ENCODE data around the gene DNAJC5.
"Not testable (repeated sequence)": the region's sequence is repeated elsewhere in the genome, so short reads cannot be mapped to it uniquely, and the experiment has no call there.

Gene DNAJC5

DNA sequence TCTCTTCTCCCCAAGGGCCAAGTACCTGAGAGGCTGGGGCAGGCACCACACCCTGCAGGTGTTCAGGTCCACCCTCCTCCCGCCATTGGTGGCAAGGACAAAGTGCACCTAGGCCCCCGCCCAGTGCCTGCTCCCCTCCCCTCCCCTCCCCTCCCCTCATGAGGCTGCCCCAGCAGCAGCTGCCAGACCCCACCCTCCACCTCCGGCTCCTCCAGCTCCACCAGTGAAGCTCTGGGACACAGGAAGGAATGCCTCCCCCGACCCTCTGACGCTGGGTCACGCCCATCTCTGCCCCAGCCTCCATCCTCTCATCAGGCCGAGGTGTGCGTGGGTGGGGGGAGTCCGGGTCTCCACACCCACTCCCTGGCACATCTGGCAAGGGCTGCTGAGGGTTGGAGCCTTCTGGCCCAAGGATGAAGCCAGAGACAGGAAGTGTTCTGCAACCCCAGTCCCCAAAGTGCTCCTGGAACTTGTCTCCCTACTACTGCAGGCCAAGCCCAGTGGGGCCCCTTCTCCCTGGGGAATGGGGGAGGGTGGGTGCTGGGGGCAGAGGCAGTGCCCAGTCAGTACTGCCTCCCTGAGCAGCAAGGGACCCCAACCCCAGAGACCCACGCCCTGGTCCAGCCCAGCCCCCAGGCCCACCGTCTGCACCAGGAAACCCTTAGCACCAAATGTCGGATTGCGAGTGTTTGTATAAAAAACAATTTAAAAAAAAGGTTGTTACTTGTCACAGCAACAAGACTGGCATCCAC is 62.9 kb downstream of the DNAJC5 start:
- peak; percentile 87 for DNase-seq

DNA sequence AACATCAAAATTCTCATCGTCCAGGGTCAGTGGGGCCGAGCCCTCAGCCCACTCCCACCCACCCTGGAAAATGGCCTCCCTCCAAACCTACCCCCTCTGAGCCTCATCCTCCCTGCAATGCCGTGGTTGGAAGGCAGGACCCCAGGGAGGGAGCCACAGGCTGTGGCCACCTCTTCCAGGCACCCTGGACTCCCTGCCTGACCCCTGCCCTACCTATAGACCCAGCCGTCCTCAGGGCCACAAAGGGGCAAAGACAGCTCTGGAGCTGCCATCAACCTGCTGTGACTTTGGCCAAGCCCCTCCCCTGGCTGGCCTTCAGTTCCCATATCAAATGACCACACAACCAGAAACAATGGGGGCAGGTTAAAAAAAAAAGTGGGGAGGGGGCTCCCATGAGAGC is 63.5 kb downstream of the DNAJC5 start:
- DNase-seq = no peak

DNA sequence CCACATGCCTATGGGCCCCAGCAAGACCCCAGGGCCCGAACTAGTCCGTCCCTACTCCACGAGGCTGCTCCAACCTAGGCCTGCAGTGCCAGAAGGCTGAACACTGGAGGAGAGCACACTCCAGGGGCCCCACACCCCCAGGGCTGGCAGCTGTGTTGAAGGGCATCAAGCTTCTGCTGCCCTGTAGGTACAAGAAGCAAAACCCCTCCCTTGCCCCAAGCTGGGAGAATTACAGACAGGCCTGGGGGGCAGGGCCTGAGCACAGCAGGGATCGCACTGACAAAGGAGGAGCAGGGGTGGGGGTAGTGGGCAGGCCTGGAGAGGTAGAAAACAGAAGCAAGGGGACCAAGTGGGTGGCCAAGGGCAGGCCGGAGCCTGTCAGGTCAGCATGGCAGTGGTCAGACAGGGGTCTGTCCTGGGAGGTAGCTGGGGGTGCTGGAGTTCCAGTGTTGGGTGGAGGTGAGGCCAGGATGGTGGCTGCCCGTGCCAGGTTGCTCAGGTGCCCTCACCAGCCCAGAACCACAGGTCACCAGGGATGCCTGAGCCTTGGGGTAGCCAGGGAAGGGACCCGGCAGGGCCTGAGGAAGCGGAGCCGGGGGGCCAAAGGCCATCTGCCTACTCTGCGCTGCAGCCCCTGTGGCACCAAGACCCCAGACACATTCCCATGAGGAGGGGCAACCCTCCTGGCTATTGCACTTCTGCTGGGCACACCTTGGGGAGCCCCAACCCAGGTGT is 64.2 kb downstream of the DNAJC5 start:
- DNase-seq = no peak

DNA sequence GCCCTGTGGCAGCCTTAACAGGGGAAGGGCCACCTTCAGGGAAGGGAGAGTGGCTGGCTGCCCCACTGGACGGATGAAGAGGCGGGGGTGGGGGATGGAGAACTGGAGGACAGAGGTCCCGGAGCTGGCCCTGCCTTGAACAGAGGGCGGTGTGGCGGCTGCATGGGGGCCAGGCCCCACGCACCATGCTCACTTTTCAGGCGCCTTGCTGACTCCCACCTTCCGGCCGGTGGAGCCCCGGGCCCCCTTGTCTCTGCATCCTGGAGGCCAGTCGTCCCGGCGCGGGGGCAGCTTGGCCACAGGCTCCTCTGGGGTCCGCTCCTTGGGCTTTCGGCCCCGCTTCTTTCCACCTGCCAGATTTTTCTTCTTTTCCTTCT is 64.8 kb downstream of the DNAJC5 start:
- no peak for DNase-seq

DNA sequence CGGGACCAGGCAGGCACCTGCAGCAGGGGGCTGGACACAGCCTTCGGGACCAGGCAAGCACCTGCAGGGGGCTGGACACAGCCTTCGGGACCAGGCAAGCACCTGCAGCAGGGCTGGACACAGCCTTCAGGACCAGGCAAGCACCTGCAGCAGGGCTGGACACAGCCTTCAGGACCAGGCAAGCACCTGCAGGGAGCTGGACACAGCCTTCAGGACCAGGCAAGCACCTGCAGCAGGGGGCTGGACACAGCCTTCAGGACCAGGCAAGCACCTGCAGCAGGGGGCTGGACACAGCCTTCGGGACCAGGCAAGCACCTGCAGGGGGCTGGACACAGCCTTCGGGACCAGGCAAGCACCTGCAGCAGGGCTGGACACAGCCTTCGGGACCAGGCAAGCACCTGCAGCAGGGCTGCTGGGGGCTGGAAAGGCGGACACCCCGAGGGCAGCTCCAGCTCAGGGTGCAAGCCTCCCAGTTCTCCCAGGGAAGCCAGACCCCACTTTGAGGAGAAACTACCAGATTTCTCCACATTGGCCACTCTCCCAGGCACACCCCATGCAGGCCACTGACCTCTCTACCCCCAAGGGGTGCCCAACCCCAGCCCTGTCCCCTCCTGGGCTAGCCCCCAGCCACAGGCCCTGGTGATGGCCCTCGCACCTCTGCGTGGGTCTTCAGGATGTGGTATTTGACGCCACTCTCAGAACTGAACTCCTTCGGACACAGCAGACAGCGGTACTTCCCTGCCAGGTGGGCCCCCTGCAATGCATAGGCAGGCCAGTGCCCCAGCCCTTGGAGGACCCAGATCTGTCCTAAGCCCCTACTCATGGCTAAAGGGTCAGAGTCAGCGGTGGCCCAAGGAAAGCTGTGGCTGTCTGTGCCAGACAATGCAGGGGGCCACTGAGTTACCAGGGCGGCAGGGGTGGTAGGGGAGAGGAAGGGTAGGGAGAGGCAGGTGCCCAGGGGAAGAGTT is 66.0 kb downstream of the DNAJC5 start:
- not testable (repeated sequence) for DNase-seq

DNA sequence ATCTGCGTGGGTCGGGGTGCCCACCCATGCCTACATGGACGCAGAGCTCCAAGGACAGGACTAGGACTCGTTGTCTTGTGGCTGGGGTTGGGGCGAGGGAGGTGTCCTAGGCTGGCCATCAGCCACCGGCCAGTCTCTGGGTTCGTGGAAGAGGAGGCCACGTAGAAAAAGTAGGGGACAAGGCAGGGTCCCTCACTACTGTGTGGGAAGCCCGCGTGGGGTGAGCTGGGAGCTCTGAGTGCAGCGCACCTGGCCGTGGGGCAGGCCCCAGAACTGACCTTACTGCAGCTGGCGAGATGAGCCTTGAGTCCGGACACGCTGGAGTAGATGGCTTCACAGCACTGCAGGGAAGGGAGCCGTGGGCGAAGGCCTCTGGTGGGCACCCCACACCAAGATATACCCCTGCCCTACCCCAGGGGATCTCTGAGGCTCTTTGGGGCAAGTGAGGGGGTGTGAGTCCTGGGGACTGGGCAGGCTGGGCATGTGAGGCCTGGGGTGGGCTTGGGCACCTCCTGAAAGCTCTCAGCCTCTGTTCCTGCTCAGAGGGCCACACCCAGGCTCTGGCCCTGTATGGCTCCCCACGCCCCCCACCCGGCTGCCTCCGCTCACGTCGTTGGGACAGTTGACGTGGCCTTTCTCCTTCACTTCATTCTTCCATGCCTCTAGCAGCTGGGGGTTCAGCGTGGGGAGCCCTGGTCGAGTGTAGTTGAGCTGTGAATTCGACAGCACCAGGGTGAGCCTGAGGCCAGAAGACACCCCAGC is 66.9 kb downstream of the DNAJC5 start:
- no peak for DNase-seq

DNA sequence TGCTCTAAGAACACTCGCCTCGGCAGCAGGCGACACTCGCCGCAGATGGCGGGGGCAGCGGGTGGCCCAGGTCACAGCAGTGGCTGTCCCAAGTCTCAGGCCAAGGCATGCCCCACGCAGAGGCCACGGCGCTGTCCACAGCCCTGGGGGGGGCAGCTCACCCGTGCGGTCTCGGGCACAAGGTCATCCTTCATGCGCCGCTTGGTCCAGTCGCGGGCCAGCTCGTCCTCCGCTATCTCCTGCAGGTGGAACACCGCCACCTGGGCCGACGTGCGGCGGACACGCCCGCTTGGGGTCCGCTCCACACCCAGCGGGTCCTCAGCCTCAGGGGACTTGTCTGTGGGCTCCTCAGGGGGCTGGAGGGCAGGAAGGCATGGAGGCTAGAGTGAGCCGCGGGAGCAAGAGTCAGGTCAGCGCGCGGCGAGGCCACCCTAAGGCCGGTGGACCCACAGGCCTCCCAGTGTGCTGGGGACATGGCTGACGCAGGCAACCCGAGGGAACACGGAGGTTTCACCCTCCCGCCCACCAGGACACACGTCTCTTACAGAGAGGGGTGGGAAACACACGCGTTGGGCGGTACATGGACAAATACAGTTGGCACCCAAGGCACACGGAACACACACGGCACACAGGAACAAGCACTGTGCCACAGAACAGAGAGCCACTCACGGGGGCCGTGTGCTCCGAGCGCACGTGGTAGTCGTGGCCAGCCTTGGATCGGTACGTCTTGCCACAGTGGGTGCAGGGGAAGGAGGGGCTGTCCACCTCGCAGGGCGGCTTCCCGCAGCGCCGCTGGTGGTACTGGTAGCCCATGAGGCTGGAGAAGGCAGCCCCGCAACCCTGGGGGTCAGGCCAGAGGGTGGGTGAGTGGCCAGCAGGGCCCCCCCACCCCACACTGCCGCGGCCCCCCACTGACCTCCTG is 67.8 kb downstream of the DNAJC5 start:
- DNase-seq = no peak

DNA sequence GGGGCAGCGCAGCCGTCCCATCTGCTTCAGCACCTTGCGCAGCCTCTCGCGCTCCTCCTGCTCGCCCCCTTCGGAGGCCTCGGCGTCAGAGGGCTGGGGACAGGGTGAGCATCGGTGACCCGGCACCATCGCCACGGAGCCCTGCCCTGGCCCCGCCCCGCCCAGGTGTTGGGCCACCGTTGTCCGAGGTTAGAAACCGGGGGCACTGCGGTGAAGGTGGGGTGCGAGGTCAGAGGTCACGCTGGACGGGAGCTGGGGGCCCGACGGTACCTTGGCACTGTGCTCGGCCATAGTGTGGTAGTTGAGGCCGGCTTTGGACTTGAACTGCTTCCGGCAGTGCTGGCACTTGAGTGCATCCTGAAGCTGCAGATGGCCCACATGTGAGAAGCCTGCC is 68.4 kb downstream of the DNAJC5 start:
- no peak for DNase-seq

DNA sequence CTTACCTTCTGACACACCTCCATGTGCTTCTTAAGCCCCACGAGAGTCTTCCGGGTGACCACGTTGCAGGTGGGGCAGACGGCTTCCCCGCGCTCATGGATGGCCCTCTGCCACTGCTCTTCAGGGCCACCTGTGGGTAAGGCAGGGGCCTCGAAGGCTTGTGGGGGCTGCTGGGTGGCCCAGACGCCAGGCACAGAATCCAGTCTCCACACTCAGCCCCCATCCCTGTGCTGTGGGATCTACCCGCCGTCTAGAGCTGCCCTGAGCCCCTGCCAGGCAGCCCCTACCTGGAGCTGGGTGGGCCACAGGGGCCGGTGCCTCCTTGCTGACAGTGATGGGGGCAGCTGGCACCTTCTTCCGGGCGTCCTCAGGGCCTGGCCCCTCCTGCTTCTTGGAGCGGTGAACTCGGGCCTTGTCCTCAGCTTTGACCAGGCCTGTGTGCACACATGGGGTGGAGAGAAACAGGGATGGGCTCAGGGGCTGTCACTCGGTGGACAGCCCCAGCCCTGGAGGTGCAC is 68.9 kb downstream of the DNAJC5 start:
- DNase-seq = no peak

DNA sequence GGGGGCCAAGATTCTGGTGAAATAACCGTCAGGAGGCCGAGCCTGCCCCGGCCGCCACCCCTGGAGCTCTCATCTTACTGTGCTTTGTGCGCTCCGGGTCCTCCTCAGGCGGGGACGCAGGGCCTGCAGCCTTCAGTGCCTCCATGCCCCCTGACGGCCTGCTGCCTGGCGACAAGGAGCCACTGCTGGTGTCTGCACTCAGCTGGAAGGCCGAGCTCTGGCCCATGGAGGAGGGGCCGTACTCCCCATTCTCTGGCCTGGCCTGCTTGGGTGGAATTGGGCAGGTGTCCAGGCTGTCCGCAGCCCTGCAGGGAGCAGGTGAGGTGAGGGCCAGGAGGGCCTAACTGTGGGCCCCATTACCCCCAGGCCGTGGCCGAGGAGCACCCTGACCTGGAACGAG is 69.5 kb downstream of the DNAJC5 start:
- DNase-seq = no peak

DNA sequence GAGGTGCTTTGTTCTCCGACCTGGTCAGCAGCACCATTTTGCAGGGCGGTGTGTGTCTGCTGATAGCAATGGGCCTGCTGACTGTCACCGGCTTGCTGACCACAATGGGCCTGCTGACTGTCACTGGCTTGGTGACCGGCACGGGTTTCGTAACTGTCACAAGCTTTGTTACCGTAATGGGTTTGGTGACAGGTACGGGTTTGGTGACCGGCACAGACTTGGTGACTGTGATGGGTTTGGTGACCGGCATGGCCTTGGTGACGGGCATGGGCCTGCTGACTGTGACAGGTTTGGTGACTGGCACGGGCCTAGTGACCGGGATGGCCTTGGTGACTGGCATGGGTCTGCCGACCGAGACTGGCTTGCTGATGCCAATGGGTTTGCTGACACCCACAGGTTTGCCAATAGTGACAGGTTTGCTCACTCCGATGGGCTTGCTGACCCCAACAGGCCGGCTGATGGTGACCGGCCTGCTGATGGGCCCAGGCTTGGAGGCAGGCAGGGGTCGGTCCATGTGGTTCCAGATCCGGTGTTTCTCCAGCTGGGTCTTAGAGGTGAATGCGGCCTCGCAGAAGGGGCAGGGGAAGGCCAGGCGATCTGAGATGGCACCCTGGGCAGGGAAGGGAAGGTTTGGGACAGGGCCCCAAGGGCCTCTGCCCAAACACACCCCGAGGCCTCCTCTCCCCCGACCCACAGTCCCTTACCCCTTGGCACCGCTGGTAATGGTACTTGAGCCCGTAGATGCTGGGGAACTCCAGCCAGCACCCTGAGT is 71.4 kb downstream of the DNAJC5 start:
- DNase-seq = no peak

DNA sequence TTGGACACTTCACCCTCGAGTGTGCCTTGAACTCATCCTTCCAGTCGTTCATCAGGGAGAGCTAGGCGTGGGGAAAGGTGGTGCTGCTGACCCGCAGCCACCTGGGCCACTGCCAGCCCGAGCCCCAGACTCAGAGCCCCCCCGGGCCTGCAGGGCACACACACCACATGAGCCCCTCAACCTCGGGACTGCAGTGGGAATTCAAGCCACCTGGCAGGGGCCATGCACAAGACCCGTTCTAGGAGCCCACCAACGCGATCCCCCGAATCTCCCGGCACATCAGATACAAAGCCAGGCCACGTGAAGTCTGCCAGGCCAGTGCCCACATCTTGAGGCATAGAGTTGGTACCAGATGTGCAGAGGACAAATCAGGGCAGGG is 72.0 kb downstream of the DNAJC5 start:
- DNase-seq = no peak

DNA sequence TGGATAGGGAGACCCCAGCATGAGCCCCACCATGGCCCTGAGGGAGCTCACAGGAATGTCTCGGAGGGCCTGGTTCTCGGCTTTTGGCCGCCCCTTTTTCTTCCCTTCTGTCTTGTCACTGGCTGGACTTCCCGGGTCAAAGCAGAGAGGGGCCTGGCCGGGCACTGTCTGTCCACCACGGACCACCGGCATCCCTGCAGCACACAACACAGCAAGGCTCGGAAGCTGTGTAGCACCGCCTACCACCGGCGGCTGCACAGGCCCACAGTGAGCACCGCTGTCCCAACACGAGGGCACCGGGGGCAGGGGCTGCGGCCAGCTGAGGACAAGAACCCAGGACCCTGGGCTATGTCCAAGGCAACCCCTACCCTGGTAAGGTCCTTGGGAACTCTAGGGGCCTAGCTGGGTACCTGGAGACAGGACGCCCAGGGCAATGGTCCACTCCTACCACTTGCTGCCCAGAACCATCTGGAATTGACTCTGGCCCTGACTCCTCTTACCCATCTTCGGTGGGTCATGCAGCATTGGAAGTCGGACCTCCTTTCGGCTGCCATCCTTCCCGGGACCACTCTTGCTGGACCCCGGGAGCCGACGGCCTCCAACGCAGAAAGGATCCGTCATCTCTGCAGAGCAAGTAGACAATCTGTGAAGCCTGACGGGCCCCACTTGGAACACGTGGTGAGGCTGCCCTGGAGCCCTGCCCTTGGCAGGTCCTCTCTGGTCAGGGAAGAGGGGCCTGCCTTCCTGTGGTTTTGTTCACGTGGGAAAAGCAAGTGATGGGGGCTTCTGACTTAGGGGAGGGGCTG is 72.6 kb downstream of the DNAJC5 start:
- DNase-seq = no peak

DNA sequence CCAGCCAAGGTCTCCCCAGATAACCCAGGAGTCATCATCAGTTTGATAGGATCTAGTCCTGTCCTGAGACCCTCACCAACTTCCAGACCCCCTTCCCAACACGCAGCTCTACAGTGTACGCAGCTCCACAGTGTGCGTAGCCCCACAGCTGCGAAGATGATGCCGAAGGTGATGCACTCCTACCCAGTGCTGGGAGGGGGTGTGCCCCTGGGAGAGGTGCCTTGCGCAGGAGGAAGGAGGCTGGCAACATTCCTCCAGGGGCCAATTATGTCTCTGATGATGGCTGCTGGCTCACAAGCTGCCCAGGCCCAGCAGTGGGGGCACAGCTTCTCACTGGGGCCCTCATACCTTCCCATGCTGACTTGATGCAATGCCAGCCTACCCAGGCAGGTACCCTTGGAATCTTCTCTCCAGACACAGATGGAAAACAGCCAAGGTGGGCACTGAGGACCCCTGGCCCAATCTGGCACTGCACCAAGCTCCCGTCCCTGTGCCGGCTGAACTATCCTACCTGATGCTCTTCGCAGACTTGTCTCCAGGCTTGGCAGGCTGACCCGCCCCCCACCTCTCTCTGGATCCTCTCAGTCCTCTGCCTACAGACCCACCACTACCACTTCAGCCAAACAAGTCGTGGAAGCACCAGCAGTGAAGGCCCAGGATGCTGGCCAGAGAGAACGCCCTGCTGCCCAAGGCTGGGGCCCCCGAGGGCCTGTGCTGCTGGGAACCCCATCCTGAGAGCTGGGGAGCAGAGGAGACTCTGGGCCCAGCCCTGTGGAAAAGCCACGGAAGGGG is 73.4 kb downstream of the DNAJC5 start:
- DNase-seq = no peak

DNA sequence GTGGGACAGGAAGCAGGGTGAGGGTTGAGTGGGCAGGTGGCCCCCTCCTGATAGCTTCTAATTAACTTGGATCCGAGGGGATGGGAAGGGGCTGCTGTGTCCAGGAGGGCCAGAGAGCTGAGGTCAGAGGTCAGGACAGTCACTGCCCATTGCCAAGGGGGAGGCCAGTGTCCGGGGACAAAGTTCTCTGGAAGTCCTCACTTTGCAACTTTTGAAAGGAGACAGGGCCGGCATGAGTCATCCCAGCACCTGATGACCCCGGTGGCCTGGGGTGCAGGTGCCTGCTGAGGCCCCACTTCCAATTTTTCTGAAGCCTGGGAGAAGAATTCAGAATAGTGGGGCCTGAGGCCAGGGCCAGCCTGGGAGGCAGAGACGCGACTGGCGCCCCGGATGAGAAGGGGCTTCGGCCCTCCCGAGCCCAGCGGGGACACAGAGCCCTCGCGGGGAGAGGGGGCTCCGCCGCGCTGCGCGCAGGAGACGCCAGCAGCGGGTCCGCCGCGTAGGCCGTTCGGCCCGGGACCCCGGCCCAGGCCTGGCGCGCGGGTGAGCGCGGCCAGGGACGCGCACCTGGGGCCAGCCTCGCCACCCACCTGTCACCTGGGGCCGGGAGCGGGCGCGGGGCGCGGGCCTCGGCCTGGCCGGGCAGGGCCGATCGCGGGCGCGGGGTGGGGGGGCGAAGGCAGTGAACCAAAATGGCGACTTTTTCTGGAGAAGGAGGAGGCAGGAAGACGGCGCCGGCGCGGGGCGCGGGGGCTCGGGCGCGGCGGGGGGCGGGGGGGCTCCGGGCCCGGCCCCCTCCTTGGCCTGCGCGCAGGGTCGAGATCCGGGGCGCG is 74.2 kb downstream of the DNAJC5 start:
- DNase-seq = peak; percentile 53

DNA sequence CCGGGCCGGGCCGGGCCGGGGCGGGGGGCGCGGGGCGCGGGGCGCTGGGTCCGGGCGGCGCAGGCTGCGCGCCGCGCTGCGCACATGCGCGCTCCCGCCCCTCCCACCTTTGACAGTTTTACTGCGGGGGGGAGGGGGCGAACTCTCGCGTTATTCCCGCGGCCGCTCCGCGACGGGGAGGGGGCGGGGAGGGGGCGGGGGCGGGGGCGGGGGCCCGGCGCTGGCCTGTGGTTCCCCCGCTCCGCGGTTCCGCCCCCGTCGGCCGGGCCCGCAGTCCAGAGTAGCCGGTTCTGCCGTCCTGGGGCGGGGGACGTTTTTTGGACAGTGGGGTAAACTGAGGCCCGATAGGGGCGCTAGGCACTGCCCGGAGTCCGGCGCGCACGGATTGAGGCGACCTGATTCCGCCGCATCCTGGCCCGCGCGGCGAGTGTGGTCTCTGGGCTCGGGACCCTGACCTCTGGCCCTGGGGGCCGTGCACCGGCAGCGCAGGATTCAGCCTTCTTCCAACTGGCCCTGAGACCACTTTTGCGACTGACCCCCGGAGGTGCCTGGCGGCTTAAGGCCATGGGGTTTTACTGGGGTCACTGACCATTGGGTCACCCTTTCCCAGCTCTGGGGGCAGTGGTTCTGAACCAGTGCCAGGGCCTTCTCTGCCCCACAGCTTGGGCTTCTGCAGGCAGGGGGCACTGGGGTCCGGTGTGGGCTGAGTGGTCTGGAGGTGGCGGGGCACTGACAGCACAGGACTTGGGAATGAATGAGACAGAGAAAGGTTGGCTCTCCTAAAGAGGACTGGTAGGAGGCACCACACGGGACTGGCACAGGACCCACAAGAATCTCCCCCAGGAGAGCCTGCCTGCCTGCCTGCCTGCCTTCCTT is 75.2 kb downstream of the DNAJC5 start, which contains the start of gene ZNF512B:
ZNF512B (minus strand) TSS at position 93 of the 876 bp plus-strand sequence. CDS start 1,980 bp downstream, outside the sequence.
- peak; percentile 64 for DNase-seq

Data from NCI-H2171 treated with DMSO at 0.1 percent for 48 hours (cell line).